HG03432 (cell line): Measurements from ENCODE around the gene CAND2.

ENCODE experiments used
- ATAC-seq: cut with Tn5 transposase; IDR thresholded peaks from one replicate; pipeline ENCODE4 v1.9.1; 2021; ENCODE audit warnings: mild to moderate bottlenecking, moderate library complexity; ENCODE audit not compliant: unreplicated experiment

Gene CAND2

DNA sequence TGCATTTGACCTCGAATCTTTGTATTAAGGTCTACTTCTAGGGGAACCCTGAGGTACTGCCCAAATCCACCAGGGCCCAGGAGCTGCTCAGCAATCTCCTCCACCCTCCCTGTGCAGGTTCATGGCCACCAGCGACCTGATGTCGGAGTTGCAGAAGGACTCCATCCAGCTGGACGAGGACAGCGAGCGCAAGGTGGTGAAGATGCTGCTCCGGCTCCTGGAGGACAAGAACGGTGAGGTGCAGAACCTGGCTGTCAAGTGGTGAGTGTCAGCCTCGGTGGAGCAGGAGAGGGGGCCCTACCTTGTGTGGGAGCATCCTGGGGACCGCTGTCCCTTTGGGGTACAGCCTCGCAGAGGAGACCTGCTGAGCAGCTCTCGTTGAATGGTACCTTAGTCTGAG is 6.9 kb downstream of the CAND2 start:
- ATAC-seq = no peak

DNA sequence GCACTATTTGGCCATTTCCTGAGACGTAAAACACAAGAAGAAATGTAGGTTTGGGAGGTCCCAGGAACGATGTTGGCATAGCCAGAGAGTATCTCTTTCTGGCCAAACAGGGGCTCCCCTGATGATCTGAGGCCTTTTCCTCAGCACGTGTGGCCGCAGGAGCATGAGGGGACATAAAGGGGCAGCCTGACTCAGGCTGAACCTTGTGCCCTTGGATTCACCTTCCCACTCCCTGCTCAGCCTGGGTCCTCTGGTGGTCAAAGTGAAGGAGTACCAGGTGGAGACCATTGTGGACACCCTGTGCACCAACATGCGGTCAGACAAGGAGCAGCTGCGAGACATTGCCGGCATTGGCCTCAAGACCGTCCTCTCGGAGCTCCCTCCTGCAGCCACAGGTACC is 10.6 kb downstream of the CAND2 start:
- no peak for ATAC-seq

DNA sequence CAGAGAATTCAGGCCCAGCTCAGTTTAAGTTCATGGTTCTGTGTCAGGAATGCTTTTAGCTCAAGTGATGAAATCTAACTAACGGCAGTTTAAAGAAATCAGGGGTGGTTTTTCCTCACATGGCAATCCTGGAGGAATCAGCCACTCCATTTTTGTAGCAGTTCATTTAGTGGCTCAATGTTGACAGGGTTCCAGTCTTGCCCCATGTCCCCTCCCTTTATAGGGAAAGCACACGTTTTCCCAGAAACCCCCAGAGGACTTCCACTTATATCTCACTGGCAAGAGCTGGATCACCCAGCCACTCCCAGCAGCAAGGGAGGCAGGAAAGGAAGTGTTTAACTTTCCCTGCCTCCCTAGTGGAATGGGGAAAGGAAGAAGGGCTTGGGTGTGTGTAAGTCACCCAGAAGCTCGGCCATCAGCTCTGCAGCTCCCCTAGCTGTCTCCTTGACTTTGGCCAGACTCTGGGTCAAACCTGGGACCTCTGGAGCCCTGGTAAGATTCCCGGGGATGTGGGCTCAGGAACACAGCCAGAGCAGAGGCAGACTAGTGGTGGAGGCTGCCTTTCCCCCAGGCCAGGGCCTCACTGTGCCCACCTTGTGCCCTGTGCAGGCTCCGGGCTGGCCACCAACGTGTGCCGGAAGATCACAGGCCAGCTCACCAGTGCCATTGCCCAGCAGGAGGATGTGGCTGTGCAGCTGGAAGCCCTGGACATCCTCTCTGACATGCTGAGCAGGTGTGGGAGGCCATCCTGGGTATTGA is 11.3 kb downstream of the CAND2 start:
- no peak for ATAC-seq

DNA sequence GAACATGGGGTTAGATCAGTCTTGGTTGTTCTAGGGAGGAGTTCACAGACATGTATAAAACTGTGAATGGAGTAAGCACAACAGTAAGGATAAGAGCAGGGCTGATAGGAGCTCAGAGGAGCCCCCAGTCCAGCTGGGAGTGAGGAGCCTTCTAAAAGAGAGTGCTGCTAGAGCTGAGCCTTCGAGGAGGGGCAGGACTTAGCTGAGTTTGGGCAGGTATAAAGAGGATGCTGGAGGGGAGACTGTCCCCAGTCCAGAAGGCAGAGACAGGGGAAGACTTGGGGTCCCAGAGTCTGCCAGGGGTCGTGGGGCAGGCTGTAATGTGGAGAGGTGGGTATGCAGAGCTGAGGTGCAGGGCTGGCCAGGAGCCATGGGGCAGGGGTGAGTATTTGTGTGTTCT is 12.1 kb downstream of the CAND2 start:
- no peak for ATAC-seq

DNA sequence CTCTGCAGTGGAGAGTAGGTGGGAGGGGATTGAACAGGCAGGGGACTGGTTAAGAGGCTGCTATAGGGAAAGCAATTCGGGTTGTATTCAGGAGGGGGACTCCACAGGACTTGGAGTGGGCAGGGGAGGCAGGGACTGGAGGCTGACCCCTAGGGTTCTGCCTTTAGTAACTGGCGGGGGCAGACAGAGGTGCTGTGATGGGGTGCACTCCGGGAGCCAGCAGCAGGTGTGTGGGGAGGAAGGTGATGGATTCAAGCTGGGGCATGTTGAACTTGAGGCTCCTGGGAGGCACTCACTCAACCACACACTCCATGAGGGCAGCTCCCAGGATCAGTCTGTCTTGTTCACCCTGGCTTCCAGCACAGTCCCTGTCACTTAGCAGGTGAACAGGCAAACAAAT is 12.5 kb downstream of the CAND2 start:
- no peak for ATAC-seq

DNA sequence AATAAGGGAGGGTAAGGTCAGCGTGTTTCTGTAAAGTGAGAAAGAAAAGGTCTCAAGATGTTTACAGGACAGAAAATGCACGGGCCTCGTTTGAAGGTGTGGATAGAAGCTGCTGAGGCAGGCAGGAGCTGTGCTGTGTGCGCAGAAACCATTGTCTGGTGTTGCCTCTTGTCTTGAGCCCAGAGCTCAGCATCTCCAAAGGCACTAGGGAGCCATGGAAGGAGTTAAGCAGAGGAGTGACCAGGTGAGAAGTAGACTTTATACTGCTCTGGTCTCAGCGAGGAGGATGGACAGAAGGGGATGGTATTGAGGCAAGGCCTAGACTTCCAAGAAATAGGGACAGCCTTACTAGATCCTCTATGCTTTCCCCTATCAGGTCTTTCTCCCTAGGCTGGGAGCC is 13.0 kb downstream of the CAND2 start:
- no peak for ATAC-seq

DNA sequence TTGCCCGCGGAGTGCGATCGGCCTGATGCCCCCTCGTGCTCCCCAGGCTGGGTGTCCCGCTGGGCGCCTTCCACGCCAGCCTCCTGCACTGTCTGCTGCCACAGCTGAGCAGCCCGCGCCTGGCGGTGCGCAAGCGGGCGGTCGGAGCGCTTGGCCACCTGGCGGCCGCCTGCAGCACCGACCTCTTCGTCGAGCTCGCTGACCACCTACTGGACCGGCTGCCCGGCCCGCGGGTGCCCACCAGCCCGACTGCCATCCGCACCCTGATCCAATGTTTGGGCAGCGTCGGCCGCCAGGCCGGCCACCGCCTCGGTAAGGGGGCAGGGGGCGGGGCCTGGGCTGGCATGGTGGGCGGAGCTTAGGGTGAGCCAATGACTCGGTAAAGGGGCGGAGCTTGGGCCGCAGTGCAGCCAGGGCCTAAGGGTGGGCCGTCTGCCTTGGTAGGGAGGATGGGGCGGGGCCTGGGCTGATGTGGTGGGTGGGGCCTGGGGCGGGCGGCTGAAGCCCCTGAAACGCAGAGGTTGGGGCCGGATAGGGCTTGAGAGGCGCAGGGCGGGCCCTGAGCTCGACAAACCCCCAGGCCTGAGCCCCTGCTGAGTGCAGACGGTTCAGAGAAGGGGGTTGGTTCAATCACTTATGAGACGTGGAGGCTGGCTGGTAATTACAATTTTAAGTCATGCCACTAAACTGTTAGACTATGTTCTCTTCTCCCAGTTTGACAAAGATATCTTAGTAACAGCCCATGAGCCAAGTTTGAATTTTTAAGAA is 13.7 kb downstream of the CAND2 start:
- ATAC-seq = peak; percentile 99

DNA sequence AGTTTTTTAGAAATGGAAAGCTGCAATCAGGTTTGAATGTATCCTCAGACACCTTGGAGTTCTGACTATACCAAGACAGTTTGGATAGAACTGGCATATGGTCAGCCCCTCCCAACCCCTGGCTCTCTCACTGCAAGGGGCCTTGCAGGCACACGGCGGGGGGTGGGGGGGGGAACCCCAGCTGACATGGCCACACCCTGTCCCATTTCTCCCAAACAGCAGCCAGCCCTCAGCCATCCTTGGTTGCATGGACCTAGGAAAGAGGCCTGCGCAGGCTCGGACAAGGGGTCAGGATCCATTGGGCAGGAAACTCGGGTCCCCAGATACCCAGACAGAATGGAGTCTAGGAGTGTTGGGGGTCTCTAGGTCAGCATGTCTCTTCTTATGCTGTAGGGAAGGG is 14.5 kb downstream of the CAND2 start:
- no peak for ATAC-seq

DNA sequence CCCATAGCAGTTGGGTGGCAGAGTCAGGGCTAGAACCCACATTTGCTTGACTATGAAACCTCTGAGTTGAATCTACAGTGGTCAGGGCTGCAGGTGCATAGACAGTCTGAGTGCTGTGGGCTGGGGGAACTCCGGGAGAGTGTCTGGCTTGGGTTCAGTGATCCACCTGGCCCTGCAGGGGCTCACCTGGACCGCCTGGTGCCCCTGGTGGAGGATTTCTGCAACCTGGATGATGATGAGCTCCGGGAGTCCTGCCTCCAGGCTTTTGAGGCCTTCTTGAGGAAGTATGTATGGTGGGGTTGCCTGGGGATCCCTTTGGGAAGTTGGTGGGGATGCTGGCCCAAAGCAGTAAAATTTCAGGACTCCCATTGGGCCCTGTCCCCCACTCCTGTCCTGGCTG is 16.3 kb downstream of the CAND2 start:
- ATAC-seq = no peak

DNA sequence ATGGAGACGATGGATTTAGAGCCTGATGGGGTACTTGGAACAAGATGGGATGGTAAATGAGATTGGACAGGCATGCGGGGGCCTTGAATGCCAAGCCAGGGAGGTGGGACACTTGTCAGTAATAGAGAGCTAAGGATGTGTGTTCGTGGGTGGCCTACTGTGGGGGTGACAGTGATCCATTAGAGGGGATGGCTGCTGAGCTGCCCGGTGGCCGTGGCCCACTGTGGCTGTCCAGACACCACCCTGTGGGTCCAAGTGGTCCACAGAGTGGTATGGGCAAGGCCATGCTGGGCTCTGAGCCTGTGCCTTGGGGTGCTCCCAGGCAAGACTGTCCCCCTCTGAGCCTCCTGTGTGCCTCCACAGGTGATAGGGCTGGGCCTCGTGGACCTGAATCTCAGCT is 17.5 kb downstream of the CAND2 start:
- ATAC-seq = no peak

DNA sequence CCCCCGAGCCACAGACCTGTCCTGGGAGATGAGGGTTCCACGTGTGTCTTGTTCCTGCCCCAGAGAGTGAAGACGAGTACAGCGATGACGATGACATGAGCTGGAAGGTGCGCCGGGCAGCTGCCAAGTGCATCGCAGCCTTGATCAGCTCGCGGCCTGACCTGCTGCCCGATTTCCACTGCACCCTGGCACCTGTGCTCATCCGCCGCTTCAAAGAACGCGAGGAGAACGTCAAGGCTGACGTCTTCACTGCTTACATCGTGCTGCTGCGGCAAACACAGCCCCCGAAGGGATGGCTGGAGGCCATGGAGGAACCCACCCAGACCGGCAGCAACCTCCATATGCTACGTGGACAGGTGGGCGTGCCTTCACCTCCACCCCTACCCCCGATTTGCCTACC is 18.6 kb downstream of the CAND2 start:
- ATAC-seq = no peak

DNA sequence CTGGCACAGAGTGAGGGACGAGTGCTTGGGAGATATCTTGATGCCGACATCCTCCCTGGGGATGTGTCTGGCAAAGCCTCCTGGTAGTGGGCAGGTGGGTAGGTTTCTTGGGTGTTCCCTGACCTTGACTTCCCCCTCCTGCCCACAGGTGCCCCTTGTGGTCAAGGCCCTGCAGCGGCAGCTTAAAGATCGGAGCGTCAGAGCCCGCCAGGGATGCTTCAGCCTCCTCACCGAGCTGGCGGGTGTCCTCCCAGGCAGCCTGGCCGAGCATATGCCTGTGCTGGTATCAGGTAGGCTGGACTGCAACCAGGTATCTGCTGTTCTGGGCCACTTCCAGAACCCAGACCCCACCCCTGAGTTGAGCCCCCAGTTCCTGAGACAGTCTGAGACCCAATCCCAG is 19.2 kb downstream of the CAND2 start:
- no peak for ATAC-seq

DNA sequence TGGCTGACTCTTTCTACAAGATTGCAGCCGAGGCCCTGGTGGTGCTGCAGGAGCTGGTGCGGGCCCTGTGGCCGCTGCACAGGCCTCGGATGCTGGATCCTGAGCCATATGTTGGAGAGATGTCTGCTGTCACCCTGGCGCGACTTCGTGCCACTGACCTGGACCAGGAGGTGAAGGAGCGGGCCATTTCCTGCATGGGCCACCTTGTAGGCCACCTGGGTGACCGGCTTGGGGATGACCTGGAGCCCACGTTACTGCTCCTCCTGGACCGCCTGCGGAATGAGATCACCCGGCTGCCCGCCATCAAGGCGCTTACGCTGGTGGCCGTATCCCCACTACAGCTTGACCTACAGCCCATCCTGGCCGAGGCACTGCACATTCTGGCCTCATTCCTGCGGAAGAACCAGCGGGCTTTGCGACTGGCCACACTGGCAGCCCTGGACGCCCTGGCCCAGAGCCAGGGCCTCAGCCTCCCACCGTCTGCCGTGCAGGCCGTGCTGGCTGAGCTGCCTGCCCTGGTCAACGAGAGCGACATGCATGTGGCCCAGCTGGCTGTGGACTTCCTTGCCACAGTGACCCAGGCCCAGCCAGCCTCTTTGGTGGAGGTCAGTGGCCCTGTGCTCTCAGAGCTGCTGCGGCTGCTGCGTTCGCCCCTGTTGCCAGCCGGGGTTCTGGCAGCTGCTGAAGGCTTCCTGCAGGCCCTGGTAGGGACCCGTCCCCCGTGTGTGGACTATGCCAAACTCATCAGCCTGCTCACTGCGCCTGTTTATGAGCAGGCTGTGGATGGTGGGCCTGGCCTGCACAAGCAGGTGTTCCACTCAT is 20.3 kb downstream of the CAND2 start:
- ATAC-seq = no peak

DNA sequence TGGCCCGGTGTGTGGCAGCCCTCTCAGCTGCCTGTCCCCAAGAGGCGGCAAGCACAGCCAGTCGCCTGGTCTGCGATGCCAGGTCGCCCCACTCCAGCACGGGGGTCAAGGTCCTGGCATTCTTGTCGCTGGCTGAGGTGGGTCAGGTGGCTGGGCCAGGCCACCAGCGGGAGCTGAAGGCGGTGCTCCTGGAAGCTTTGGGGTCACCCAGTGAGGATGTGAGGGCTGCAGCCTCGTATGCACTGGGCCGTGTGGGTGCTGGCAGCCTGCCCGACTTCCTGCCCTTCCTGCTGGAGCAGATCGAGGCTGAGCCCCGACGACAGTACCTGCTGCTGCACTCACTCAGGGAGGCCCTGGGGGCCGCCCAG is 20.8 kb downstream of the CAND2 start:
- no peak for ATAC-seq

DNA sequence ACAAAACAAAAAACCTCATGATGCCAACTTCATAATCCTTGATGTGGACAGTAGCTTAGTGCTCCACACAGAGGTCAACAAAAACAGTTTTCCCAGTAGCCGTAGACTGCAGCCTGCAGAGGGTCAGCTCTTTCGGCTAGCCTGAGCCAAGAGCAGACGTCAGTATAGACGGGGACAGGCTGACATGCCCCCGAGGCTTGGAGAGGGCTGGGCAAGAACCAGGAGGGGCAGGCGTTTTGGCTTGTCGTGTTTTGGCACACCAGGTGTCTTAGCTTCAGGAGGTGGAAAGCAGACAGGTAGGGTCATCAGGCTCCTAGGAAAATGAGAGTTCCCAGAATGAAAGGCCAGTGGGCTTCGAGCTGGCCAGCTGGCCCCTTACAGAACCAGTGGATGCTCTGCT is 21.8 kb downstream of the CAND2 start:
- no peak for ATAC-seq

DNA sequence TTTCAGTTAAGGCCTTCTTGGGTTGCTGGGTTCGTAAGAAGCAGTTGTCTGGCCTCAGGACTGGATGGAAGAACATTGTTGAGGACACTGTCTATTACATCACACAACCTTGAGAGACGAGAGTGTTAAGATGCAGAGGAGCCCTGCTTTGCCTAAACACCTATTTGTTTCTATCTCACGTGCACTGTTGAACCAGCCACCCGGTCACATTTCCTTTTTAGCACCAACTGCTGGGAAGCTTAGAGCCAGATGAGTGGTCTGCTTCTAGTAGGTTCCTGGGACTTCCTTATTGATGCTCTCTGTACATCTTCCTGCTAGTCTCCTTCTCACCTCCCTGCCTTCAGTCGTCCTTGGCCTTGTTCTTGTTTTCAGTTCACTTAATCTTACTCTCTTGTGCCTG is 22.3 kb downstream of the CAND2 start:
- no peak for ATAC-seq

DNA sequence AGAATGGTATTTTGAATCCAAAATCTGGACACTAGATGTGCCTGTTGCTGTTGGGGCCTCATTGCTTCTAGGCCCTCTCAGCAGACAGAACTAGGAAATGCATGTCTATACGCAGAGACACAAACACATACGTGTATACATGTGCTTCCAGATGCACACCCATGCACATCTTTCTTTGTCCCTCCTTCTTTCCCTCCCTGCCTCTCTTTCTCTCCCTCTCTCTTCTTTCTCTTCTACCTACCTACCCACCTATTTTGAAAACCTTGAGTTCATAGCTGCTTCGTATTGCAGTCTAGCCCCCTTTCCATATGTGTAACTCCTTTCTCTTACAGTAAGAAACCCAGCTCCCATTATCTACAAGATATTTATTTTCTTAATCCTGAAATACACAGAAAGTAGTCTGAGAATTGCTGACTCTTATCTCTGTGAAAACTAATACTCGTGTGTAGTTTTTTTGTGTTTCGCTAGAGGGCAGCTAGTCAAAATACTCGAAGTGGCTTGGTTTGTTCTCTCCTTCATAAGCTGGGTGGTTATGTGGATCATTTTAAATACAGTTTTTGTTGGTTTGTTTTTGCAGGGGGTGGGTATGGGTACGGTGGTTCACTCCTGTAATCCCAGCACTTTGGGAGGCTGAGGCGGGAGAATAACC is 26.4 kb downstream of the CAND2 start:
- ATAC-seq = no peak

DNA sequence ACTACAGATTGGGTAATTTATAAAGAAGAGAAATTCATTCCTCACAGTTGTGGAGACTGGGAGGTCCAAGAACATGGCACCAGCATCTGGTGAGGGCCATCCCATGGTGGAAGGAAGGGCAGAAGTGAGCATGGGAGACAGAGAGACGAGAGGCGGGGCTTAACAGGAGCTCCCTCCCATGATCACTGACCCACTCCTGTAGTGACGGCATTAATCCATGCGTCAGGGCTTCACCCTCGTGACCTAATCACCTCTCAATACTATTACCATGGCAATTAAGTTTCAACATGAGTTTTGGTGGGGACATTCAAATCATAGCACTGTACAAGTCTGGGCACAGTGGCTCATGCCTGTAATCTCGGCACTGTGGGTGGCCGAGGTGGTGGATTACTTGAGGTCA is 27.8 kb downstream of the CAND2 start:
- ATAC-seq = no peak

DNA sequence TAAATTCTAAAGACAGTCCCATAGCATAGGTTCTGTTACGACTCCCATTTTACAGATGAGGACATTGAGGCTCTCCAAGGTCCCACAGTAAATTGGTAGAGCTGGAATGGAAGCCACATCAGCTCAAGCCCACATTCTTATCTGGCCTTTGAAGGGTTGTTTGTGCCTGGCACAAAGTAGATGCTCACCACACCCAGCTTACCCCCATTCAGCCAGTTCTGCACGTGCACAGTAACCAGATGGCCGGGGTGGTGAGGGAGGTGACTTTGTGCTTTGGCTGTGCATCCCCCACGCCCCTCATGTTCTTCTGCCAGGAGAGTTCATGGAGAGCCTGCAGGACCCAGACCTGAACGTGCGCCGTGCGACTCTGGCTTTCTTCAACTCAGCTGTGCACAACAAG is 28.7 kb downstream of the CAND2 start:
- ATAC-seq = no peak

DNA sequence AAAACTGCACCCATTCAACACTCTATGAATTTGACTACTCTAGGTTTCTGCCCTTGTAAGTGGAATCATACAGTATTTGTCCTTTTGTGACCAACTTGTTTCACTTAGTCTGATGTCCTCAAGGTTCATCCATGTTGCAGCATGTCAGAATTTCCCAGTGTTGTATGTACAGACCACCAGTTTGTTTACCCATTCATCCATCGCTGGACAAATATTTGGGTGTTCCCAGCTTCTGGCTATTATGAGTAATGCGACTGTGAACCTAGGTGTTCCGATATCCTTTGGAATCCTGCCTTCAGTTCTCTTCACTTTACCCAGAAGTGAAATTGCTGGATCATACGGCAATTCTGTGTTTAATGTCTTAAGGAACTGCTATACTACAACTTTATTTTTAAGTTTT is 32.3 kb downstream of the CAND2 start:
- ATAC-seq = no peak

DNA sequence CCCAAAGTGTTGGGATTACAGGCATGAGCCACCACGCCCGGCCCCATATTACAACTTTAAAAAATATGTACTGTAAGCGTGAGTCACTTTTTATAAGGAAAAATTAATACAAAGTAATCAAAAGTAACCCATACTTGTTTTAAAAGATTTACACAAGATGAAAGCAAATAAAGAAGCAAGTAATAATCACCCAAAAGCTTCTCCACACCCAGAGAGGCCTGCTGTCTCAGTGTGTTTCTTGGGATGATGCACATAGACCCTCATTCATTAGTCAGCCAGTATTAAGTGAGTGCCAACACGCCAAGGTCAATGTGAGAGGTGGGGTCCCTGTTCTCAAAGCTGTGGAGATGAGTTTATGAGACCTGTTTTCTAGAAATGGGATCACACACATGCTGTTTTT is 32.9 kb downstream of the CAND2 start:
- ATAC-seq = no peak
